ENCODE data around the gene KRT8. TPM values are rescaled to one million over a fixed set of nuclear protein-coding genes. Genes with fewer than 3 reads are reported as not detected.

KRT8 gene
- total and polyA plus RNA-seq, 2 of the 13 experiments (the other 11 are each of a cell fraction or from before 2014, with no cell fraction given): 498 to 718 TPM

DNA sequence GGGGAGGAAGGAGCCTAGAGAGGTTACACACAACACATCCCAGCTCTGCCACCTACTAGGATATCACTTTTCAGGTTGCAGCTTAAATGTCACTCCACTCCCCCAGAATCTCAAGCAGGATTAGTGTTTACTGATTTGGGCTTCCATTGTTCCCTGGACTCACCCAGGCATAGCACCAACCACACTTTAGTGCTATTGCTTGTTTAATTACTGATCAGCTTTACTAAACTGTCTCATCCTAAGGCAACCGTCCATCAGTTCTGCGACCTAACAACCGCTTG is 38.0 kb upstream of the KRT8 start:
- no peak for ATAC-seq
- intact Hi-C loops (cut with micrococcal nuclease; ENCODE audit: unreplicated experiment): no loop called here
- ChIA-PET CTCF (ENCODE audit: low intra/inter-chr PET ratio, low total read pairs) (no interaction called here), POLR2A (interaction anchor here (1.7 to 2.0 kb wide), 2 partner anchors 16 to 38 kb away, joined by 4 to 12 read pairs; partner anchors contain the start of gene KRT8)
- in situ Hi-C loops (cut with HindIII; ENCODE audit: extremely low pct_ligation_motif_present, low pct_unique_long_range_greater_than_20kb): no loop called here
- no peak overlapping the region for H3K27ac ChIP-seq (ENCODE audit: extremely low read length, insufficient read depth, low read length)
- no peak overlapping the region for H3K4me2 ChIP-seq (ENCODE audit: low read depth, low read length)
- no peaks in the 10 kb centered on the region for H3K79me2 ChIP-seq (ENCODE audit: insufficient read depth, low read length)
- 100% methylated on average over 3 of the region's 3 CpGs for WGBS (ENCODE audit: low lambda C conversion rate)
- H4K20me1 ChIP-seq (ENCODE audit: insufficient read depth, low read length): no peaks in the 10 kb centered on the region
- no peak overlapping the region for H3K9ac ChIP-seq (ENCODE audit: insufficient read depth, low read depth, low read length)
- H2AFZ ChIP-seq (ENCODE audit: low read length): no peak overlapping the region
- H3K27me3 ChIP-seq (ENCODE audit: control insufficient read depth in 1 of 2, insufficient read depth in 2 of 2, low read length in 2 of 2): no peaks in the 10 kb centered on the region
- H3K9me3 ChIP-seq (ENCODE audit: low read length): no peaks in the 10 kb centered on the region
- no TSS peak for BruUV-seq (replicated peaks)
- no peak for DNase-seq (ENCODE audit: low spot score)
- no peaks in the 10 kb centered on the region for H3K36me3 ChIP-seq (replicated peaks in 1 of 2; ENCODE audit: control insufficient read depth in 1 of 2, insufficient read depth in 2 of 2, low read length in 2 of 2)
- no peak for FAIRE-seq
- H3K4me3 ChIP-seq (replicated peaks in 1 of 3; ENCODE audit: insufficient read depth in 1 of 3, low read depth in 2 of 3, low read length in 3 of 3): no peak overlapping the region
- H3K4me1 ChIP-seq (ENCODE audit: insufficient read depth, low read length): peaks cover 58% of the 10 kb centered on the region
- no peak for TF ChIP-seq RCOR2 (CRISPR knock-in tag; IDR thresholded peaks at IDR 0.05)
- TF ChIP-seq ZFP1 (CRISPR knock-in tag; IDR thresholded peaks at IDR 0.05): no peak
- TF ChIP-seq, protein P1, sequence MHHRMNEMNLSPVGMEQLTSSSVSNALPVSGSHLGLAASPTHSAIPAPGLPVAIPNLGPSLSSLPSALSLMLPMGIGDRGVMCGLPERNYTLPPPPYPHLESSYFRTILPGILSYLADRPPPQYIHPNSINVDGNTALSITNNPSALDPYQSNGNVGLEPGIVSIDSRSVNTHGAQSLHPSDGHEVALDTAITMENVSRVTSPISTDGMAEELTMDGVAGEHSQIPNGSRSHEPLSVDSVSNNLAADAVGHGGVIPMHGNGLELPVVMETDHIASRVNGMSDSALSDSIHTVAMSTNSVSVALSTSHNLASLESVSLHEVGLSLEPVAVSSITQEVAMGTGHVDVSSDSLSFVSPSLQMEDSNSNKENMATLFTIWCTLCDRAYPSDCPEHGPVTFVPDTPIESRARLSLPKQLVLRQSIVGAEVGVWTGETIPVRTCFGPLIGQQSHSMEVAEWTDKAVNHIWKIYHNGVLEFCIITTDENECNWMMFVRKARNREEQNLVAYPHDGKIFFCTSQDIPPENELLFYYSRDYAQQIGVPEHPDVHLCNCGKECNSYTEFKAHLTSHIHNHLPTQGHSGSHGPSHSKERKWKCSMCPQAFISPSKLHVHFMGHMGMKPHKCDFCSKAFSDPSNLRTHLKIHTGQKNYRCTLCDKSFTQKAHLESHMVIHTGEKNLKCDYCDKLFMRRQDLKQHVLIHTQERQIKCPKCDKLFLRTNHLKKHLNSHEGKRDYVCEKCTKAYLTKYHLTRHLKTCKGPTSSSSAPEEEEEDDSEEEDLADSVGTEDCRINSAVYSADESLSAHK (CRISPR knock-in tag; IDR thresholded peaks at IDR 0.05; ENCODE audit: borderline replicate concordance): no peak
- TF ChIP-seq KDM4B (CRISPR knock-in tag; IDR thresholded peaks at IDR 0.05): no peak
- TF ChIP-seq, protein P2, sequence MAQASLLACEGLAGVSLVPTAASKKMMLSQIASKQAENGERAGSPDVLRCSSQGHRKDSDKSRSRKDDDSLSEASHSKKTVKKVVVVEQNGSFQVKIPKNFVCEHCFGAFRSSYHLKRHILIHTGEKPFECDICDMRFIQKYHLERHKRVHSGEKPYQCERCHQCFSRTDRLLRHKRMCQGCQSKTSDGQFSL (CRISPR knock-in tag; IDR thresholded peaks at IDR 0.05): no peak
- TF ChIP-seq SAFB2 (CRISPR knock-in tag; IDR thresholded peaks at IDR 0.05; ENCODE audit: borderline replicate concordance, low read depth): no peak
- TF ChIP-seq, protein P3, sequence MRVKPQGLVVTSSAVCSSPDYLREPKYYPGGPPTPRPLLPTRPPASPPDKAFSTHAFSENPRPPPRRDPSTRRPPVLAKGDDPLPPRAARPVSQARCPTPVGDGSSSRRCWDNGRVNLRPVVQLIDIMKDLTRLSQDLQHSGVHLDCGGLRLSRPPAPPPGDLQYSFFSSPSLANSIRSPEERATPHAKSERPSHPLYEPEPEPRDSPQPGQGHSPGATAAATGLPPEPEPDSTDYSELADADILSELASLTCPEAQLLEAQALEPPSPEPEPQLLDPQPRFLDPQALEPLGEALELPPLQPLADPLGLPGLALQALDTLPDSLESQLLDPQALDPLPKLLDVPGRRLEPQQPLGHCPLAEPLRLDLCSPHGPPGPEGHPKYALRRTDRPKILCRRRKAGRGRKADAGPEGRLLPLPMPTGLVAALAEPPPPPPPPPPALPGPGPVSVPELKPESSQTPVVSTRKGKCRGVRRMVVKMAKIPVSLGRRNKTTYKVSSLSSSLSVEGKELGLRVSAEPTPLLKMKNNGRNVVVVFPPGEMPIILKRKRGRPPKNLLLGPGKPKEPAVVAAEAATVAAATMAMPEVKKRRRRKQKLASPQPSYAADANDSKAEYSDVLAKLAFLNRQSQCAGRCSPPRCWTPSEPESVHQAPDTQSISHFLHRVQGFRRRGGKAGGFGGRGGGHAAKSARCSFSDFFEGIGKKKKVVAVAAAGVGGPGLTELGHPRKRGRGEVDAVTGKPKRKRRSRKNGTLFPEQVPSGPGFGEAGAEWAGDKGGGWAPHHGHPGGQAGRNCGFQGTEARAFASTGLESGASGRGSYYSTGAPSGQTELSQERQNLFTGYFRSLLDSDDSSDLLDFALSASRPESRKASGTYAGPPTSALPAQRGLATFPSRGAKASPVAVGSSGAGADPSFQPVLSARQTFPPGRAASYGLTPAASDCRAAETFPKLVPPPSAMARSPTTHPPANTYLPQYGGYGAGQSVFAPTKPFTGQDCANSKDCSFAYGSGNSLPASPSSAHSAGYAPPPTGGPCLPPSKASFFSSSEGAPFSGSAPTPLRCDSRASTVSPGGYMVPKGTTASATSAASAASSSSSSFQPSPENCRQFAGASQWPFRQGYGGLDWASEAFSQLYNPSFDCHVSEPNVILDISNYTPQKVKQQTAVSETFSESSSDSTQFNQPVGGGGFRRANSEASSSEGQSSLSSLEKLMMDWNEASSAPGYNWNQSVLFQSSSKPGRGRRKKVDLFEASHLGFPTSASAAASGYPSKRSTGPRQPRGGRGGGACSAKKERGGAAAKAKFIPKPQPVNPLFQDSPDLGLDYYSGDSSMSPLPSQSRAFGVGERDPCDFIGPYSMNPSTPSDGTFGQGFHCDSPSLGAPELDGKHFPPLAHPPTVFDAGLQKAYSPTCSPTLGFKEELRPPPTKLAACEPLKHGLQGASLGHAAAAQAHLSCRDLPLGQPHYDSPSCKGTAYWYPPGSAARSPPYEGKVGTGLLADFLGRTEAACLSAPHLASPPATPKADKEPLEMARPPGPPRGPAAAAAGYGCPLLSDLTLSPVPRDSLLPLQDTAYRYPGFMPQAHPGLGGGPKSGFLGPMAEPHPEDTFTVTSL (CRISPR knock-in tag; IDR thresholded peaks at IDR 0.05; ENCODE audit: borderline replicate concordance): no peak
- no peak for TF ChIP-seq ZNF841 (CRISPR knock-in tag; IDR thresholded peaks at IDR 0.05; ENCODE audit: borderline replicate concordance)
- no peak for TF ChIP-seq SMYD3 (CRISPR knock-in tag; IDR thresholded peaks at IDR 0.05)
- no peak for TF ChIP-seq ELF3 (CRISPR knock-in tag; IDR thresholded peaks at IDR 0.05)
- TF ChIP-seq KLF13 (CRISPR knock-in tag; IDR thresholded peaks at IDR 0.05): no peak
- TF ChIP-seq, protein P4, sequence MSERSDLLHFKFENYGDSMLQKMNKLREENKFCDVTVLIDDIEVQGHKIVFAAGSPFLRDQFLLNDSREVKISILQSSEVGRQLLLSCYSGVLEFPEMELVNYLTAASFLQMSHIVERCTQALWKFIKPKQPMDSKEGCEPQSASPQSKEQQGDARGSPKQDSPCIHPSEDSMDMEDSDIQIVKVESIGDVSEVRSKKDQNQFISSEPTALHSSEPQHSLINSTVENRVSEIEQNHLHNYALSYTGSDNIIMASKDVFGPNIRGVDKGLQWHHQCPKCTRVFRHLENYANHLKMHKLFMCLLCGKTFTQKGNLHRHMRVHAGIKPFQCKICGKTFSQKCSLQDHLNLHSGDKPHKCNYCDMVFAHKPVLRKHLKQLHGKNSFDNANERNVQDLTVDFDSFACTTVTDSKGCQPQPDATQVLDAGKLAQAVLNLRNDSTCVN (CRISPR knock-in tag; IDR thresholded peaks at IDR 0.05; ENCODE audit: borderline replicate concordance): no peak
- no peak for TF ChIP-seq CENPT (CRISPR knock-in tag; IDR thresholded peaks at IDR 0.05; ENCODE audit: low read depth)
- TF ChIP-seq SIN3A (IDR thresholded peaks at IDR 0.05; ENCODE audit: borderline replicate concordance, low read depth, low read length): no peak
- TF ChIP-seq, protein P5, sequence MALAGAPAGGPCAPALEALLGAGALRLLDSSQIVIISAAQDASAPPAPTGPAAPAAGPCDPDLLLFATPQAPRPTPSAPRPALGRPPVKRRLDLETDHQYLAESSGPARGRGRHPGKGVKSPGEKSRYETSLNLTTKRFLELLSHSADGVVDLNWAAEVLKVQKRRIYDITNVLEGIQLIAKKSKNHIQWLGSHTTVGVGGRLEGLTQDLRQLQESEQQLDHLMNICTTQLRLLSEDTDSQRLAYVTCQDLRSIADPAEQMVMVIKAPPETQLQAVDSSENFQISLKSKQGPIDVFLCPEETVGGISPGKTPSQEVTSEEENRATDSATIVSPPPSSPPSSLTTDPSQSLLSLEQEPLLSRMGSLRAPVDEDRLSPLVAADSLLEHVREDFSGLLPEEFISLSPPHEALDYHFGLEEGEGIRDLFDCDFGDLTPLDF (CRISPR knock-in tag; IDR thresholded peaks at IDR 0.05): no peak
